IMR-90 (cell line): Measurements from ENCODE around the gene HCRTR1. TPM values are rescaled to one million over a fixed set of nuclear protein-coding genes. Genes with fewer than 3 reads are reported as not detected.

ENCODE experiments used
- ATAC-seq: fragments of 200-7000 bp; cut with Tn5 transposase; 2 replicates; pipeline ENCODE4 v1.9.1; 2020; ENCODE audit warnings: low read depth, mild to moderate bottlenecking, moderate library complexity
- Bru-seq: library from RNA; stranded (reverse); fragments of 400-500 nt; gene quantifications from one replicate; lab custom pipeline; 2021; lab: Mats Ljungman, UMichigan
- BruChase-seq, 2 experiments: library from RNA; stranded (reverse); fragments of 400-500 nt; gene quantifications; one replicate each; lab custom pipeline; 2021; lab: Mats Ljungman, UMichigan
- BruUV-seq: library from RNA; stranded (reverse); fragments of 400-500 nt; replicated peaks from 2 replicates; lab custom pipeline; 2021; lab: Mats Ljungman, UMichigan
- CTCF ChIA-PET: fragments of 300-600 bp; formaldehyde crosslinking; extraction: SDS; loops from one replicate; lab custom pipeline; 2021; ENCODE audit warnings: antibody characterized with exemption; lab: Yijun Ruan, JAX
- POLR2A ChIA-PET: fragments of 300-600 bp; sonication (Branson Sonifier 250); formaldehyde crosslinking; loops from one replicate; lab custom pipeline; 2022; ENCODE audit warnings: antibody characterized with exemption; ENCODE audit not compliant: unreplicated experiment; lab: Charles Lee
- DNase-seq: peaks from one replicate; pipeline ENCODE4 v3.0.0; 2013
- H2AFZ ChIP-seq: replicated peaks from 2 replicates; pipeline ENCODE3; 2013; ENCODE audit warnings: low read length, mild to moderate bottlenecking; ENCODE audit not compliant: poor library complexity
- H2AK5ac ChIP-seq: 2 replicates; pipeline ENCODE4 v1.6.1; 2013; ENCODE audit warnings: low read depth, low read length, inconsistent platforms
- H2AK9ac ChIP-seq: replicated peaks from 2 replicates; pipeline ENCODE3; 2013; ENCODE audit warnings: mild to moderate bottlenecking, low read depth, low read length, moderate library complexity; ENCODE audit not compliant: poor library complexity
- H2BK120ac ChIP-seq: 2 replicates; pipeline ENCODE4 v1.6.1; 2013; ENCODE audit warnings: low read depth, low read length, inconsistent platforms
- H2BK15ac ChIP-seq: 3 replicates; pipeline ENCODE4 v1.6.1; 2013; ENCODE audit warnings: low read depth, low read length, inconsistent platforms
- H2BK20ac ChIP-seq: 2 replicates; pipeline ENCODE4 v1.6.1; 2013; ENCODE audit warnings: low read depth, mild to moderate bottlenecking, inconsistent platforms, low read length, moderate library complexity
- H2BK5ac ChIP-seq: 2 replicates; pipeline ENCODE4 v1.6.1; 2013; ENCODE audit warnings: mild to moderate bottlenecking, low read depth, low read length, inconsistent platforms; ENCODE audit not compliant: poor library complexity, severe bottlenecking
- H3K14ac ChIP-seq: replicated peaks from 2 replicates; pipeline ENCODE4 v1.6.1; 2013; ENCODE audit warnings: low read depth, low read length, inconsistent platforms
- H3K18ac ChIP-seq: 2 replicates; pipeline ENCODE4 v1.6.1; 2013; ENCODE audit warnings: low read depth, low read length, control low read depth
- H3K23ac ChIP-seq: 2 replicates; pipeline ENCODE4 v1.6.1; 2013; ENCODE audit warnings: low read depth, low read length, inconsistent platforms
- H3K27ac ChIP-seq: 2 replicates; pipeline ENCODE4 v1.5.1; 2013; ENCODE audit warnings: mild to moderate bottlenecking, control low read depth, low read length; ENCODE audit not compliant: insufficient read depth
- H3K27me3 ChIP-seq: 2 replicates; pipeline ENCODE4 v1.6.1; 2013; ENCODE audit warnings: low read length; ENCODE audit not compliant: control insufficient read depth, insufficient read depth
- H3K36me3 ChIP-seq: 2 replicates; pipeline ENCODE4 v1.6.1; 2013; ENCODE audit warnings: low read length, mixed read lengths; ENCODE audit not compliant: control insufficient read depth, insufficient read depth
- H3K4ac ChIP-seq: 2 replicates; pipeline ENCODE4 v1.6.1; 2013; ENCODE audit warnings: low read depth, low read length, inconsistent platforms
- H3K4me1 ChIP-seq: 2 replicates; pipeline ENCODE4 v1.6.1; 2013; ENCODE audit warnings: low read length, mixed read lengths; ENCODE audit not compliant: control insufficient read depth, insufficient read depth
- H3K4me2 ChIP-seq: 2 replicates; pipeline ENCODE4 v1.6.1; 2013; ENCODE audit warnings: low read depth, mild to moderate bottlenecking, control low read depth, low read length, moderate library complexity
- H3K4me3 ChIP-seq: 2 replicates; pipeline ENCODE4 v1.5.1; 2013; ENCODE audit warnings: low read depth, mild to moderate bottlenecking, control low read depth, low read length, moderate library complexity; ENCODE audit not compliant: insufficient read depth
- H3K56ac ChIP-seq: 2 replicates; pipeline ENCODE4 v1.6.1; 2013; ENCODE audit warnings: low read length, inconsistent platforms; ENCODE audit not compliant: insufficient read depth; ENCODE audit errors: extremely low read depth
- H3K79me1 ChIP-seq, 2 experiments: 2 replicates each; pipeline ENCODE4 v1.6.1; 2013; ENCODE audit warnings: low read length in 2 of 2, inconsistent platforms in 1 of 2, low read depth in 1 of 2
- H3K9ac ChIP-seq: 2 replicates; pipeline ENCODE4 v1.6.1; 2013; ENCODE audit warnings: low read depth, low read length, control low read depth
- H3K9me1 ChIP-seq: 2 replicates; pipeline ENCODE4 v1.6.1; 2013; ENCODE audit warnings: low read length, inconsistent platforms; ENCODE audit not compliant: insufficient read depth
- H3K9me3 ChIP-seq: 2 replicates; pipeline ENCODE4 v1.6.1; 2013; ENCODE audit warnings: low read length; ENCODE audit not compliant: control insufficient read depth, insufficient read depth
- H4K20me1 ChIP-seq: 2 replicates; pipeline ENCODE4 v1.6.1; 2013; ENCODE audit warnings: low read length, inconsistent platforms; ENCODE audit not compliant: insufficient read depth
- H4K5ac ChIP-seq: 2 replicates; pipeline ENCODE4 v1.6.1; 2013; ENCODE audit warnings: mild to moderate bottlenecking, low read depth, low read length, control low read depth
- H4K8ac ChIP-seq, 2 experiments: 2 replicates each; pipeline ENCODE4 v1.6.1; 2013; ENCODE audit warnings: low read depth in 2 of 2, low read length in 2 of 2, control low read depth in 1 of 2, inconsistent platforms in 1 of 2
- H4K91ac ChIP-seq: 2 replicates; pipeline ENCODE4 v1.6.1; 2013; ENCODE audit warnings: low read depth, low read length, inconsistent platforms; ENCODE audit not compliant: insufficient read depth
- FOS ChIP-seq: fragments of 150-350 bp; IDR thresholded peaks from 2 replicates; pipeline ENCODE4 v1.6.1; 2016; ENCODE audit warnings: low read depth, low read length
- NFE2L2 ChIP-seq: fragments of 150-350 bp; IDR thresholded peaks from 2 replicates; pipeline ENCODE4 v1.6.1; 2016; ENCODE audit warnings: low read depth, mild to moderate bottlenecking, low read length
- RAD21 ChIP-seq: IDR thresholded peaks from 2 replicates; pipeline ENCODE4 v1.6.1; 2012; ENCODE audit warnings: low read length, improper control_type of control experiment
- WGBS, 2 experiments: methylation state at CpG; one replicate each; pipeline versions ENCODE4 v1.1.5 to v1.1.7; 2013; ENCODE audit warnings: missing lambda C conversion rate in 2 of 2; ENCODE audit not compliant: insufficient read length in 1 of 2; ENCODE audit errors: extremely low coverage in 2 of 2; 5-methylcytosine and 5-hydroxymethylcytosine counted together
- dilution Hi-C: fragments of 300-500 bp; cut with HindIII; formaldehyde crosslinking; loops from one replicate; pipeline ENCODE4 v1.14.3; 2018; ENCODE audit warnings: low sequenced_read_pairs; ENCODE audit not compliant: unreplicated experiment
- in situ Hi-C: fragments of 300-500 bp; cut with MboI; formaldehyde crosslinking; loops from 3 replicates; pipeline ENCODE4 v1.14.3; 2019; ENCODE audit warnings: low sequenced_read_pairs, inconsistent platforms, mixed read lengths
- intact Hi-C: fragments of 100-400 bp; cut with micrococcal nuclease; formaldehyde crosslinking; loops from 2 replicates; pipeline ENCODE4 v1.10.0; 2022
- long read RNA-seq: library from polyadenylated mRNA; unstranded; transcript quantifications from one replicate; pipeline ENCODE4 v2.0.0, GENCODE V29; 2021; ENCODE audit not compliant: unreplicated experiment
- polyA plus RNA-seq, 3 experiments: library from polyadenylated mRNA; depleted of rRNA; stranded (reverse); fragments of >200 nt; gene quantifications; 2 replicates each; pipeline ENCODE4 v1.2.3, GENCODE V29; 2012; ENCODE audit warnings: low replicate concordance in 1 of 3
- total RNA-seq: library from RNA; depleted of rRNA; stranded (reverse); fragments of >200 nt; gene quantifications from 2 replicates; pipeline ENCODE4 v1.2.3, GENCODE V29; 2012; rRNA removed
- TF ChIP-seq, protein P1 (sequence below): conservative IDR thresholded peaks from 2 replicates; pipeline ENCODE4 v1.5.1; 2012; ENCODE audit warnings: mild to moderate bottlenecking, low read depth, low read length, improper control_type of control experiment
- TF ChIP-seq, protein P2 (sequence below): fragments of 150-350 bp; IDR thresholded peaks from 2 replicates; pipeline ENCODE4 v1.6.1; 2017; ENCODE audit warnings: mild to moderate bottlenecking, antibody characterized with exemption, low read length, low read depth
- TF ChIP-seq, protein P3 (sequence below): fragments of 150-350 bp; IDR thresholded peaks from 2 replicates; pipeline ENCODE4 v1.6.1; 2016; ENCODE audit warnings: low read depth, mild to moderate bottlenecking, low read length, moderate library complexity, borderline replicate concordance

HCRTR1 gene
- total RNA-seq (not detected in 2 replicates), polyA plus RNA-seq (2012; rRNA removed) (not detected in 2 replicates), Bru-seq, nascent RNA (not detected), BruChase-seq, experiment 1, labeled RNA remaining after a 6-hour chase (percentile 11 among the genes with signal in this experiment), BruChase-seq, experiment 2, labeled RNA remaining after a 2-hour chase (not detected)
- not detected in 2 replicates for polyA plus RNA-seq (2012; cell fraction: cytosol; rRNA removed)
- polyA plus RNA-seq (2012; cell fraction: nucleus; rRNA removed; ENCODE audit: low replicate concordance), result 0.09 and 0.12 TPM in 2 replicates
- long read RNA-seq, partial matches to known transcripts, result 0 of 5 reads
- long read RNA-seq, other reads (novel, unspliced or antisense), result 5 of 5 reads

DNA sequence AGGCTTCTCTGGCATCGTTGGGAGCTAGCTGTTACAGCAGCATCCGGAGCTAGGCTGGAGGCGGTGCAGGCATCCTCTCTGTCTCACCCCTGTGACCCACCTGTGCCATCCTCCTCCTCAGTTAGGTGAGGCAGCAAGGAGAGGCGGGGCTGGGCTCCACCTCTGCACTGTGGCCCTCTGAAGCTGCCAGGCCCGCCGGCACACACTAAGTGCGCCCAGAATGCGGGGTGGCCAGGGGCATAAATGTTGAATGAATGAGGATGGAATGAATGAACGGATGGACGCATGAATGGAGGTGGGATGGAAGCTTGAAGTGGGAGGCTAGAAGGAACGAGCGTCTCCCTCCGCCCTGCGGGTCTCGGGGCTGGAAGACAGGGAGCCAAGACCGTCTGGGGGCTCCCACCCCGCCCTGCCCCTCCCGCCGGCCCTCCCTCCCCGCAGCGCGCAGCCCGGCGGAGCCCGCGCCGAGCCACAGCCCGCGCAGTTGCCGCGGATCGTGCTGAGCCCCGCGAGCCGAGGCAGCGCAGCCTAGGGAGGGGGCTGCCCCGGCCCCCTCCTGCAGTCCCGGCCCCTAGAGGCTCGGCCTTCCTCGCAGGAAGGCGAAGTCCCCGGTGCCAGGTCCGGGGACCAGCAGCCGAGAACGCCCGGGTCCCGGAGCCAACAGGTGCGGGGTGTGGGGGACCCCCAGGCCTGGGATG is at the start of gene HCRTR1:
HCRTR1 (plus strand) TSS at position 472 of the 698 bp plus-strand sequence. CDS start 1,504 bp downstream, outside the sequence.
- Histone ChIP-seq H3K23ac (no peak within 1 kb of the TSS), H2BK5ac (no peak within 1 kb of the TSS), H2AK9ac (no peak within 1 kb of the TSS), H3K4me2 (peak within 1 kb of the TSS; percentile 93), H2BK20ac (no peak within 1 kb of the TSS), H2AK5ac (no peak within 1 kb of the TSS), H4K5ac (no peak within 1 kb of the TSS), H3K79me1 (no peaks in the 10 kb centered on the region), H4K20me1 (no peaks in the 10 kb centered on the region), H3K14ac (no peak within 1 kb of the TSS), H3K9ac (no peak within 1 kb of the TSS), H3K9me1 (0 out of 2 replicates have a peak, but pooled peaks cover 6% of the 10 kb centered on the region), H2AFZ (peak within 1 kb of the TSS; percentile 91), H4K8ac (no peak within 1 kb of the TSS), H3K27me3 (peaks cover 38% of the 10 kb centered on the region), H3K27ac (no peak within 1 kb of the TSS), H3K4ac (no peak within 1 kb of the TSS), H2BK120ac (no peak within 1 kb of the TSS), H3K36me3 (no peaks in the 10 kb centered on the region), H3K4me3 (peak within 1 kb of the TSS; percentile 54), H3K56ac (no peak within 1 kb of the TSS), H2BK15ac (no peak within 1 kb of the TSS), H3K9me3 (no peaks in the 10 kb centered on the region), H4K91ac (no peak within 1 kb of the TSS), H3K4me1 (no peaks in the 10 kb centered on the region; the same call in 1 of the 2 replicates), H3K18ac (no peak within 1 kb of the TSS)
- in situ Hi-C loops, result loop anchor here (10.0 kb wide), 1 partner anchor 53 kb away; no protein-coding TSS in a partner anchor
- no peak for DNase-seq
- TF ChIP-seq FOS (no peak), NFE2L2 (no peak), RAD21 (no peak)
- TF ChIP-seq, protein P1, sequence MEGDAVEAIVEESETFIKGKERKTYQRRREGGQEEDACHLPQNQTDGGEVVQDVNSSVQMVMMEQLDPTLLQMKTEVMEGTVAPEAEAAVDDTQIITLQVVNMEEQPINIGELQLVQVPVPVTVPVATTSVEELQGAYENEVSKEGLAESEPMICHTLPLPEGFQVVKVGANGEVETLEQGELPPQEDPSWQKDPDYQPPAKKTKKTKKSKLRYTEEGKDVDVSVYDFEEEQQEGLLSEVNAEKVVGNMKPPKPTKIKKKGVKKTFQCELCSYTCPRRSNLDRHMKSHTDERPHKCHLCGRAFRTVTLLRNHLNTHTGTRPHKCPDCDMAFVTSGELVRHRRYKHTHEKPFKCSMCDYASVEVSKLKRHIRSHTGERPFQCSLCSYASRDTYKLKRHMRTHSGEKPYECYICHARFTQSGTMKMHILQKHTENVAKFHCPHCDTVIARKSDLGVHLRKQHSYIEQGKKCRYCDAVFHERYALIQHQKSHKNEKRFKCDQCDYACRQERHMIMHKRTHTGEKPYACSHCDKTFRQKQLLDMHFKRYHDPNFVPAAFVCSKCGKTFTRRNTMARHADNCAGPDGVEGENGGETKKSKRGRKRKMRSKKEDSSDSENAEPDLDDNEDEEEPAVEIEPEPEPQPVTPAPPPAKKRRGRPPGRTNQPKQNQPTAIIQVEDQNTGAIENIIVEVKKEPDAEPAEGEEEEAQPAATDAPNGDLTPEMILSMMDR, result no peak
- TF ChIP-seq, protein P2, sequence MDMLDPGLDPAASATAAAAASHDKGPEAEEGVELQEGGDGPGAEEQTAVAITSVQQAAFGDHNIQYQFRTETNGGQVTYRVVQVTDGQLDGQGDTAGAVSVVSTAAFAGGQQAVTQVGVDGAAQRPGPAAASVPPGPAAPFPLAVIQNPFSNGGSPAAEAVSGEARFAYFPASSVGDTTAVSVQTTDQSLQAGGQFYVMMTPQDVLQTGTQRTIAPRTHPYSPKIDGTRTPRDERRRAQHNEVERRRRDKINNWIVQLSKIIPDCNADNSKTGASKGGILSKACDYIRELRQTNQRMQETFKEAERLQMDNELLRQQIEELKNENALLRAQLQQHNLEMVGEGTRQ, result no peak
- TF ChIP-seq, protein P3, sequence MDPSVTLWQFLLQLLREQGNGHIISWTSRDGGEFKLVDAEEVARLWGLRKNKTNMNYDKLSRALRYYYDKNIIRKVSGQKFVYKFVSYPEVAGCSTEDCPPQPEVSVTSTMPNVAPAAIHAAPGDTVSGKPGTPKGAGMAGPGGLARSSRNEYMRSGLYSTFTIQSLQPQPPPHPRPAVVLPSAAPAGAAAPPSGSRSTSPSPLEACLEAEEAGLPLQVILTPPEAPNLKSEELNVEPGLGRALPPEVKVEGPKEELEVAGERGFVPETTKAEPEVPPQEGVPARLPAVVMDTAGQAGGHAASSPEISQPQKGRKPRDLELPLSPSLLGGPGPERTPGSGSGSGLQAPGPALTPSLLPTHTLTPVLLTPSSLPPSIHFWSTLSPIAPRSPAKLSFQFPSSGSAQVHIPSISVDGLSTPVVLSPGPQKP, result no peak
- intact Hi-C loops, result no loop called here
- POLR2A ChIA-PET, result no interaction called here
- 0% methylated on average over 18 of the region's 48 CpGs; no CpG with 5 or more reads in 1 of the 2 experiments for WGBS, 2 experiments
- CTCF ChIA-PET, result interaction anchor here (0.5 to 2.5 kb wide), 5 partner anchors 18 to 605 kb away, joined by 3 to 10 read pairs (median 6); no protein-coding TSS in a partner anchor
- dilution Hi-C loops, result no loop called here
- peak; percentile 36 for ATAC-seq
- no TSS peak for BruUV-seq
